ENCODE results near the gene LRFN4.

LRFN4 gene

DNA sequence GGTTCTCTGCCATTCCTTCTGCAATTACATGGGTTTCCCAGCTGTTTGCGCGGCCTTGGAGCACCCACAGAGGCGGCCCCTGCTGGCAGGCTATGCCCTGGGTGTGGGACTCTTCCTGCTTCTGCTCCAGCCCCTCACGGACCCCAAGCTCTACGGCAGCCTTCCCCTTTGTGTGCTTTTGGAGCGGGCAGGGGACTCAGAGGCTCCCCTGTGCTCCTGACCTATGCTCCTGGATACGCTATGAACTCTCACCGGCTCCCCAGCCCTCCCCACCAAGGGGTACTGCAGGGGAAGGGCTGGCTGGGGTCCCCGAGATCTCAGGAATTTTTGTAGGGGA is 11.0 kb upstream of the LRFN4 start:
- DNase-seq: no peak

DNA sequence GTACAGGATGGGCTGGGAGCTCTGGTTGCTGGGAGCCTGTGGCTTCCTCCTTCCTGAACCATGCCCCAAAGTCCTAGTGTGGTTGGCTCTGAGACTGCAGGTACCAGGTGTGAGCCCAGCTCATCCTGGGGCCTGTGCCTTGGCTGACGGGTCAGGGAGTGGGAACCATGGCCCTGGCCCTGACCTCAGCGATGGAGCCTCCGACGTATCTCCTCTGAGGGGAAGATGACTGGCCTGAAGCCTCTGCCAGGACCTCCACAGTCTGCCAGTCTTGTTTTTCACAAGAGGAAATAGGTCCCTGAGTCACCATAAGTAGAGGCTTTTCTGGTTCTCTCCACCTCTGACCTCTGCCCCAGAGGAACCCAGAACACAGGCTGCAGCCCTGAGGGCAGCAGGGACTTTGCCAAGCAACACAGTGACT is 10.2 kb upstream of the LRFN4 start:
- peak; percentile 34 to 67 for DNase-seq

DNA sequence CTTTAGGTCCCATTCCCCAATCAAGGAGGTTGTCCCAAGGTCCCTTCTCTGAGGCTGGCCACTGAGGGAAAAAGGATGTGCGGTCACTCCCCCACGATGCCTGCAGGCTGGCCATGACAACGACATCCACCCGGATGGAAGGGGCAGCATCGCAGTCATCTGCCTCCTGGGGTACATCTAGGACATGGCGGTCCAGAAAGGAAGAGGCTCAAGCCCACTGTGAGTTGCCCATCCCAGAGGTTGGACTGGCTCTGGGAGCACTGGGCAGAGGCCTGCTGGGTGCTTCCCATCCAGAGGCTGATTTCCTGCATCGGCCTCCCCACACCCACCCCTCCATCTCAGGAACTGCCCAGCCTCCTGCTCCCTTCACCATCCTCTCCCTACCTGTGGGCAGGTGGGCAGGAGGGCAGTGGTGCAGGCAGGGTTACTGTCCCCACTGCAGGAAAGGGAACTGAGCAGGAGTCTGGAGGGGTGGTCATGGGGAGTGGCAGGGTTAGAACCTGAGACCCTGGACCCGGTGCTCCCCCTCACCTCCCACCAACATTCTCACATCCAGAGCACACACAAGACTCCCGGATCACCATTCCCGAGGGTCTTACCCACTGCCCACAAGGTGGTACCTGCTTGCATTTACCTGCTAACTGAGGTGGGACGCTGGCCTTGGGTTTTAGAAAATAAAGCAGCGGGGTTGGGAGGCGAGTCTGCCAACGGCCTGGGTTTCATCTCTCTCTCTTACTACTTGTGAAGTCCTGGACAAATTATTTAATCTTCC is 9.2 kb upstream of the LRFN4 start:
- no peak for DNase-seq

DNA sequence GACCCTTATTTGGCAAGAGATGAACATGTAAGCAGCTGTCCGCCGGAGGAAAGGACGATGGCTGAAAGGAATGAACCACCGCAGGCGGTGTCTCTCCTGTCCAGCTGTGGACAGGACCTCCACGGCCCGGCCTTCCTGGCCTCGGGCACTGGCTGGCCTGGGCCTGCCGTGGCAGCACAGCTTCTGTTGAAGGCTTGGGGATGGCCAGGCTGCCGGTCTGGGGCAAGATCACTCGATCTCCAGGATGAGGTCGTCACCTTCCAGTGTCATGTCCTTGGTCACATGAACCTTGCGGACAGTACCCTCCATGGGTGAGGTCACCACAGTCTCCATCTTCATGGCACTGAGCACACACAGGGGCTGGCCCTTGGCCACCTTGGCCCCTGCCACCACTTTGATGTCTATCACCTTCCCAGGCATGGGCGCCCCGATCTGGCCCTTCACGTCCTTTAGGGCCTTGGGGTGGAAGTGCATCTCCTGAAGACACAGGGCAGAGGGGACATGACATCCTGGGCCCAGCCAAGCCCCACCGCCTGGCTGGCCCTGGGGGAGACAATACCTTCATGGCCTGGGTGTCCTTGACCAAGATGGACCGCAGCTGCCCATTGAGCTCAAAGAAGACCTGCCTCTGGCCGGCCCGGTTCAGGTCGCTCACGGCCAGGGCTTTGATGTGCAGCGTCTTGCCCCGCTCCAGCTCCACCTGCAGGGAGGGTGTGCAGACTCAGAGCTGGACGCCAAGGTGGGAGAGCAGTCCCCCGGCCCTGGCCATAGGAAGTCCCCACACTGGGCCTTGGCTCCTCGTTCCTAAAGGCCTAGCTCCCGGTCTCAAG is 8.0 kb upstream of the LRFN4 start:
- DNase-seq: no peak

DNA sequence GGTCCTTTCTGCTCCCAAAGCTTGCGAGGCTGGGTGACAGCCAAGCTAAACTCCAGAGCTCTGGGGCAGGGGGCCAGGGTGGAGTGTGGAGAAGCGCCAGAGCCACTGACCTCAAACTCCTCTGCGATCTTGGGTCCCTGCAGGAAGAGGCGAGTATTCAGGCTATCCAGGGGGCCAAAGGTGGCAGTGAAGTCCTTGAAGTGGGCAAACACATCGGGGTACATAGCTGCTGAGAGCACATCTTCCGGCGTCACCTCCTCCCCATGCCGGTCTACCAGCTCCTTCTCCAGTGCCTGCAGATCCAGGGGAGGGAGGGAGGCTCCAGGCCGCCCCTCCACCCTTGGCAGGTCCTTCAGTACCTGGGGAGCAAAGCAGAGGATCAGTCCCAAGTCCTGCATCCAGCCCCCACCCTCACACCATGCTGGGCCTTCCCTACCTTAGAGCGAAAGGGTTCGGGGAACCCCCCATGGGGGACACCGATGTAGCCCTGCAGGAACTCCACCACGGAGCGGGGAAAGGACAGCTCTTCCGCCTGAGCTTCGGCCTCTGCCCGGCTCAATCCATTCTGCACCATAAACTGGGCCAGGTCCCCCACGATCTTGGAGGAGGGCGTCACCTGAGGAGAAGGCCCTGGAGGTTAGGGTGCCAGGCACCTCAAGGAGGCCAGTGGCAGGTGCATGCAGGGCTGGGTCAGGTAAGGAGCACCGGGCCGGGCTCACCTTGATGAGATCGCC is 7.2 kb upstream of the LRFN4 start:
- DNase-seq: no peak

DNA sequence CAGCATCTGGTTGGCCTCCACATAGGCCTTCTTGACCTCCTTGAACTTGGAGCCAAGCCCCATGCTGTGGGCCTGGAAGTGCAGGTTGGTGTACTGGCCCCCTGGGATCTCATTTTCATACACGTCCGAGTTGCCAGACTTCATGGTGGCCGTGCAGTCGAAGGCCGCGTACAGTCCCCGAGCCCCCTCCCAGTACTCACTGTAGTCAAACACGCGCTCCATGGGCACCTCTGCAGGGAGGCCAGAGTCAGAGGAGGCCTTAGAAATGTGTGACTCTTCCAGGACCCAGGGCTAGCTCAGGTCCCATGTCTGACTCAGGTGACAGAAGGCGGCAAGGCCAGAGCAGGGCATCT is 6.7 kb upstream of the LRFN4 start:
- no peak for DNase-seq

DNA sequence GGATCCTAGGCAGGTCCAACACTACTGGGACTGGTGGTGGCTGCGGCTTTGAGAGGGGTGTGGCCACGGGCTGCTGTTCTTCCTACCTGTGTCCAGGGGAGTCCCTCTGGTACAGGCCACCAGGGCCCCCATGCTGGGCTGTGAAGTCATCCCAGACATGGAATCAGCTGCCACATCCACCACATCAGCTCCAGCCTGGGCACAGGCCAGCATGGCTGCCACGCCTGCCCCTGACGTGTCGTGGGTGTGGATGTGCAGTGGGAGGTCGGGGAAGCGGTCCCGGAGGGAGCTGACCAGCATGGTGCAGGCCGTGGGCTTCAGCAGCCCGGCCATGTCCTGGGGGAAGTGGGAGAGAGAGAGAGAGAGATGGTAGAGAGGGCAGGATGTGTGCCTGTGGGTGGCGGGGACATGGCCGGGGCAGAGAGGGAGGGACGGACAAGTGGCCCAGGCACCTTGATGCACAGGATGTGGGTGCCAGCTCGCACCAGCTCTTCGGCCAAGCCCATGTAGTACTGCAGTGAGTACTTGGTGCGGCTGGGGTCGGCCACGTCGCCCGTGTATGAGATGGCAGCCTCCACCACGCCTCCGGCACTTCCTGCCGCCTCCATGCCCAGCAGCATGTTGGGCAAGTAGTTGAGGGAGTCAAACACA is 6.2 kb upstream of the LRFN4 start:
- DNase-seq: no peak

DNA sequence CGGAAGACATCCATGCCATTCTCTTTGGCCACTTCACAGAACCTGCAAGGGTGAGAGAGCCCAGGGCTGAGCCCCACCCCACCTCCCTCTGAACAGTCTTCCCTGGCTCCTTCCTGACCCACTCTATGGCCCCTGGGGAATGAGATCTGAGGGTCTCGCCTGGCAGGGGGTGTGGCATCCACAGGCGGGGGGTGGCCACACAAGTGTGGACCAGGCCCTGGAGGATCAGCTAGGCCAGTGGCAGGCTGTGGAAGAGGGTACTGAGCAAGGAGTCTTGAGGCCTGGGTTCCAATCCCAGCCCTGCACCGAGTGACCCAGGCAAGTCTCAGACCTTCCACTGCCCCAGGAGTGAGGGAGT is 5.6 kb upstream of the LRFN4 start:
- DNase-seq: no peak

DNA sequence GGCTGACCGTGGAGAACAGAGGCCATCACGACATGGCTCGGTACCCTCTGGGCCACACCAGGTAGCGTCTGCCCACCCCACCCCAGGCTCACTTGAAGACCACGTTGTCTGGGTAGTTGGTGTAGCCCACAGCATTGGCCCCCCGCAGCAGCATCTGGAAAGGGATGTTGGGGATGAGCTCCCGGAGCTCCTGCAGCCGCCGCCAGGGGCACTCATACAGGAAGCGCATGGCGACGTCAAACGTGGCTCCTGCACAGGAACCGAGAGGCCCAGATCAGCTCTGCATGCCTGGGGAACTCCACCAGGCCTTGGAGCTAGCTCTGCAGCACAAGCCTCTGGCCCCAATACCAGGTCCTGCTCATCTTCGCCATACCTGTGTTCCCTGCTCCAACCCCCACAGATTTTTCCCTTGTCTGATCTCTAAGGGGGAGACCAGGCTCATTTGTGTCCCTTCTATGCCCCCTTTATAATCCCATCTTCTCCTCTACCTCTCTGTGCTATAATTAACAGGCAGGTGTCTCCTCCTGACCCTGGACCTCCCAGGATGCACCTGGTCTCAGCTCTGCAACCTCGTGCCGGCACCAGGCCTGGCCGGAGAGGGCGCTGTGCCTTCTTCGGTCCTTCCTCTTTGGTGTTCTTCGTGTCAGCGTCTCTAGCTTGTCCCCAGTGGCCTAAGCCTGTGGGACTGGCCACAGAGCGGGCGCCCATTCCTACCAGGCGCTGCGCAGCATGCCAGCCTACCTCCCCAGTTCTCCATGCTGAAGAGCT is 5.0 kb upstream of the LRFN4 start:
- DNase-seq: peak; percentile 22 to 36

DNA sequence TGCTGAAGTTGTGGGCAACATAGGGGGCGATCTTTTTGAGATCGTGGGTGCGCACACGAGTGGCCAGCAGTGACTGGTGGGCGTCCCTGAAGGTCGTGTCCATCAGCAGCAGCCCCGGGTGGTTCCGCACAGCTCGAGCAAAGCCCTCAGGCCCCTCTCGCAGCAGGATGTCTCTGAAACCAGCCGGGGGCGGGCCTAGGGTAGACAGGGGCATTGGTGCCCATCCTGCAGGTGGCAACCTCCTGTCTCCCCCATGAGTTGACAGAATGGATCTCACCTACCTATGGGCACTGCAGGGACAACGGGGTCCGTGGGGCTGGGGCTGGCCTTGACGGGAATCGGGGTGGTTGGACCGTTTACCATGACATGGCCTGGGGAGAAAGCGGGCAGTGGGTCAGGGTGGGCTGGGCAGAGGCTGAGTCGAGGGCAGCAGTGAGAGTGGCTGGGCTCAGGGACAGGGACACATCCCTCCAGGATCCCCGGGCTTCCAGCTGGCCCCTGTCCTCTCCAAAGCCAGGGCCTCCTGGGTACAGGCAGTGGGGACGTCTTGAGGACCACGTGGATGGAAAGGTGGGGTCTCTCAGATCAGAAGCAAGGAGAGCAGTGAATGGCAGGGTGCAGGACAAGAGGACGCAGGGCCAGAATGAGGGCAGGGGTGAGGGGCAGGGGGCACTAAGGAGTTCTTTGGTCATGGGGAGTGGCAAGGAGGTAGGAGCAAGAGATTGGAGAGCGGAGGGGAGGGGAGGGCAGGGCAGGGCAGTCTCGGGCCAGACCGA is 4.2 kb upstream of the LRFN4 start:
- no peak for DNase-seq

DNA sequence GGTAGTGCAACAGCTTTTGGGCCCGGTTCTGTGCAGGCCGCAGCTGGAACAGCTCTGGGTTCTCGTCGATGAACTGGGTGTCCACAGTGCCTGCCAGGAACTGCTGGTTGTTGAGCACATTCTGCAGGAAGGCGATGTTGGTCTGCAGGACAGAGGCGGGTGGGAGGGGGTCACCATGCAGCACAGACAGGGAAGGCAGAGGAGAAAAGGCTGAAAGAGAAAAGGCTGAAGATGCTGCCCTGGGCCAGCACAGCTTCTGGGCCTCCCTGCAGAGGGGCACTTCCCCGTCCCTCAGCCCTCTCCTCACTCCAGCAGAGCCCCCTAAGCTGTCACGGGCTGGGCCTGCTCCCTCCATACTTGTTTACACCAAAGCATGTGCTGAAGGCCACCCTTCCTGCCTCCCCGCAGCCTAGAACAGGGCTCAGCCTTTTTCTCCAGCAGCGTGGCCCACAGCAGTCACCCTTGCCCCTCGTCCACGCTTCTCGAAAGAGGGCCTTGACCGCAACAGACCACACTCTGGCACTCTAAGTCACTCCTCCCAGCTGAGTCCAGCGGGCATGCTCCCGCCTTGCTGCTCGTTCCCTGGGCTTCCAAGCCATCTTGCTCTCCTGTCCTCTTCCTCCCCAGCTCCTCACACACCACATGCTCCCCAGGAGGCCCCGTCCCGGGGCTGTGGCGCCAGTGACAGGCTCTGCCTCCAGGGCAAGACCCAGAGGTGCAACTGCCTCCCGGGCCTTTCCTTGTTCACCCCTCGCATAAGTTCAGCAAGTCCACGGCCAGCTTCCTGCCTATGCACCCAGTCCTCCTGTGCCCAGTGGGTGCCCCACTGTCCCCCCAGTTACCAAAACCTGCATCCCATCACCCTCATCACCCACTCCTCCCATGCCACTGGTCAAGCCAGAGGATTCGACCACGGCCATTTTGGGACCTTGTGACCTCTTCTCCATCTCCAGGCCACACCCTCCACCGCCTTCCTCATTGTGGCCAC is 3.3 kb upstream of the LRFN4 start:
- DNase-seq: no peak

DNA sequence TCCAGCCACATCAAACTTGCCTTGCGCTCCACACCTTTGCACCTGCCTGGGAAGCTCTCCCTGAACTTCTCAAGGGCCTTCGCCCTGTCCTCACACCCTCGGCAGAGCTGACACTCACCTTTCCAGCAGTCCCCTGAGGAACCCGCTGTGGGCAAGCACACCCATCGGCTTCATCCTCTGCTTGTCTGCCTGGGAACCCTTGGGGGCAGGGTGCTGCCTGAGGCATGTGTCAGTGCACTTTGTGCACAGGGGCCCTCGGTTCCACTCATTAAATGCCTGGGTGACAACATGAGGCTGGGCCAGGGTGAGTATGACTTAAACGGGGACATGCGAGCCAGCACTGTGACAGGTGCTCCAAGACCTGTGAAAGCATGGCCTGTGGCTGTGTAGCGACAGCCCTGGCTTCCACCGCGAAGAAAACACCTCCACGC is 2.6 kb upstream of the LRFN4 start:
- no peak for DNase-seq

DNA sequence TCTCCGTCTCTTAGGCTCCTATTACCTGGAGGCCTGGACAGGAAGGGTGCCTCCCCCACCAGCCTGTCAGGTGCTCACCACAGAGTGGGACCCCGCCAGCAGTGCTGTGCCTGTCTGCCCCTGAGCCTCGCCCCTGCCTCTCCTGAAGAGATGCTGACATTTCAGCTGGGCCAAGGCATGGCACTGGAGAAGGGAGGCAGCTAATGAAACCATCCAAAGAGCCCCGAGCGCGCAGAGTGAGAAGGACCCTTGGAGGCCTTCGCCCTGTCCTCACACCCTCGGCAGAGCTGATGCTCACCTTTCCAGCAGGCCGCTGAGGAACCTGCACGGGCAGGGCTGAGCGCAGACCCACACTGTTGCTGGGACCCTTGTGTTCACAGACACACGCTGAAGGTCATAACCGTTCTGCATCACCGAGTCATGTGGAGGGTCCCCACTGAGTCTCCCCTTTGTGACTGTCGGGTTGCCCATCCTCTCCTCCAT is 2.1 kb upstream of the LRFN4 start:
- DNase-seq: no peak

DNA sequence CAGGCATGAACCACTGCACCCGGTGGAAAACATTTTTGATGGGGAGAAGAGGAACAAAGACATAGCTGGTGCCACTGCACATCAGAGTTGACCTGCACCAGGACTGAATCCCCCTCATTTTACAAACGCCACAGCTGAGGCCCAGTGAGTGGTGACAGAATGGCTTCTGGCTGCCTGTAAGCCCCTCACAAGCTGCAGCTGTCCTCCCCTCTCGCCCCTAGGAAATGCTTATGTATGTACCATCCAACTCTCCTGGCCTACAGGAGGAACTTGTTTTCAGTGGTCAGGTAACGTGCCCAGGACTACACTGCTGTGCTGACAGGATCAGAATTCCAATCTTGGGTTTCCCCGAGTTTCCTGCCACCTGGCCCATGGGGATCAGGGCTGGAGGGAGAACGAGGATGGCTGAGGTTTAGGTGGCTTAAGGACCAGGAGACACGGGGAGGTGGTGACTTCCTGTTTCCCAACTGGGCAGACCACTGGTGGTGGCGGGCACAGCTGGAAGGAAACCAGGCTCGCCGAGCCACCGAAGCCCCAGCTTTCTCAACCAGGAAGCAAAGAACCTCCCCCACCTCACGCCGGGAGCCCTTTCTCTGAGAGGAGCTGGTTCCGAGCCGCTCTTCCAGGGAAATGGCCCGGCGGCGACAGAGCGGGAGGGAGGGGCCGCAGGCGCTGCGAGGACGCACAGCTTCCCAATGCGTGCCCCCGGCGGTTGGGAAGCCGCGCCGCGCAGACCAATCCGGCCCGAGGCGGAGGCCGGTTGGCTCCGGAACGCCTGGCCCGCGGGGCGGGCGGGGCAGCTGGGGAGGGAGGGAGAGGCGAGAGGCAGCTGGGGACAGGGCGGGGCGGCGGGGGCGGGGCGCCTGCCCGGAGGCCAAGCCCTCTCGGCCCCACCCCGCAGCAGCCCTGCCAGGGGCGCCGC is 1.0 kb upstream of the LRFN4 start:
- peak; percentile 95 for DNase-seq

DNA sequence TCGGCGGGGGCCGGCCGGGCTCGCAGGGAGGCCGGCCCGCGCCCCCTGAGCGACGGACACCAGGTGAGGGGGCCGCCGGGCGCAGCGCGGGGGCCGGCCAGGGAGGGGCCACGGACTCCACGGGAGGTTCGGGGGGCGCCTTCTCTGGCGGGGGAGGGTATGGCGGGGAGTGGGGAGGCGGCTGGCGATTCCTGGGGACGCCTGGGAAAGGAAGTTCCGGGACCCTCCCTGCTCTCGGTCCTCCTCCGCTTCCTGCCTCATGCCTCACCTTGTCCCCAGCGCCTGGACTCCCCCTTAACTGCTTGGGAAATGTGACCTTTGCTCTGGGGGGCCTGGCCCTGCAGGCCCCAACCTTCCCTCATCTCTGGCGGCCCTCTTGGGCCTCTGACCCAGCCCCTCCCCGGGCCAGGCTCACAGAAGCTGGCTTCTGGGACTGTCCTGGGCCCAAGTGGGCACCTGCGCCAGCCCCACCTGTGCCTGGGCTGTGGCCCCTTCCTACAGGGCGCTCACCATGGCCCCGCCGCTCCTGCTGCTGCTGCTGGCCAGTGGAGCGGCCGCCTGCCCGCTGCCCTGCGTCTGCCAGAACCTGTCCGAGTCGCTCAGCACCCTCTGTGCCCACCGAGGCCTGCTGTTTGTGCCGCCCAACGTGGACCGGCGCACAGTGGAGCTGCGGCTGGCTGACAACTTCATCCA is 516 bp downstream of the LRFN4 start:
- DNase-seq: no peak

DNA sequence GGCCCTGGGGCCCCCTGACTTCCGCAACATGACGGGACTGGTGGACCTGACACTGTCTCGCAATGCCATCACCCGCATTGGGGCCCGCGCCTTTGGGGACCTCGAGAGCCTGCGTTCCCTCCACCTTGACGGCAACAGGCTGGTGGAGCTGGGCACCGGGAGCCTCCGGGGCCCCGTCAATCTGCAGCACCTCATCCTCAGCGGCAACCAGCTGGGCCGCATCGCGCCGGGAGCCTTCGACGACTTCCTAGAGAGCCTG is 992 bp downstream of the LRFN4 start:
- no peak for DNase-seq

DNA sequence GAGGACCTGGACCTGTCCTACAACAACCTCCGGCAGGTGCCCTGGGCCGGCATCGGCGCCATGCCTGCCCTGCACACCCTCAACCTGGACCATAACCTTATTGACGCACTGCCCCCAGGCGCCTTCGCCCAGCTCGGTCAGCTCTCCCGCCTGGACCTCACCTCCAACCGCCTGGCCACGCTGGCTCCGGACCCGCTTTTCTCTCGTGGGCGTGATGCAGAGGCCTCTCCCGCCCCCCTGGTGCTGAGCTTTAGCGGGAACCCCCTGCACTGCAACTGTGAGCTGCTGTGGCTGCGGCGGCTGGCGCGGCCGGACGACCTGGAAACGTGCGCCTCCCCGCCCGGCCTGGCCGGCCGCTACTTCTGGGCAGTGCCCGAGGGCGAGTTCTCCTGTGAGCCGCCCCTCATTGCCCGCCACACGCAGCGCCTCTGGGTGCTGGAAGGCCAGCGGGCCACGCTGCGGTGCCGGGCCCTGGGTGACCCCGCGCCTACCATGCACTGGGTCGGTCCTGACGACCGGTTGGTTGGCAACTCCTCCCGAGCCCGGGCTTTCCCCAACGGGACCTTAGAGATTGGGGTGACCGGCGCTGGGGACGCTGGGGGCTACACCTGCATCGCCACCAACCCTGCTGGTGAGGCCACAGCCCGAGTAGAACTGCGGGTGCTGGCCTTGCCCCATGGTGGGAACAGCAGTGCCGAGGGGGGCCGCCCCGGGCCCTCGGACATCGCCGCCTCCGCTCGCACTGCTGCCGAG is 1.5 kb downstream of the LRFN4 start:
- no peak for DNase-seq

Data from inflammatory macrophage (primary cell).